Measurements from ENCODE around the gene YWHAE. TPM values are rescaled to one million over a fixed set of nuclear protein-coding genes. Genes with fewer than 3 reads are reported as not detected.

YWHAE gene
- total and polyA plus RNA-seq, 9 of the 15 experiments (the other 6 are each of a cell fraction or from before 2014, with no cell fraction given), result 184 to 727 (median 448) TPM

DNA sequence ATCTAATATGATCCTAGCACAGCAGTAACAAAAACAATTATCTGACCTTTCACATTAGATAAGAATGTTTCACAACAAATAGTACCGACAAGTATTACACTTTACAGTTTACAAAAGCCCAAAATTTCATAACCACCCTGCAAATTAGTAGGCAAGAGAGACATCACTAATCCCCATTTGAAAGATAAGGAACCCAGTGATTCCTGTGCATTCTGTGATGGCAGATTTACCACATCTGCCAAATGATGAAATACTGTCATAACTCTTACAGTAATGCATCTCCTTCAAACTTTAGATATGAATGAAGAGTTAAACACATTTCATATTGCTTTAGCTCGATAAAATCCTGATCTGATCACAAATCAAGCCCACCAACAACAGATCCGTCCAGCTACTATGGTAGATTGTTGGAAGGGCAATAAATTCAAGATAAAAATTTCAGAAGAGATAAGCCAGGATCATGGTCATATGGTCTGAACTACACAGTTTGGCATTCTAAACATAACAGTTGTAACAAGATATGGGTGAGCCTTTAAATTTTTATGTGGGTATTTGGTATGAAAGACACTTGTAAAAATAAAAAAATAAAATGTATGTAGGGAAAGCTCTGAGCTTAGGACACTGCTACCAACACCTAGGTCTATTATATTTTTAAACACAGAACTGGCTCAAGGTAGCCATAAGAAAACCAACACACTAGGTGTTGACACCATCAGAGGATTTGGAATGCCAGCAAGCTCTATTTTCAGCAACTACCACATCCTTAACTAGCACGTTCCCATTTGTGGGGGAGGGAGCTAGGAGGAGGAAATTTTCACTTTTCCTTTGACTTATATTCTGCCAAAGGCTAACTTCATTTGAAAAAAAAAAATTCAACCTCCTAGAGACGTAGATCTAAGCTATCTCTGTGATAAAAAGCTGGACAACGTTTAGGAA, 9.3 kb downstream of the YWHAE start (continued):
- TF ChIP-seq JUNB (CRISPR knock-in tag; conservative IDR thresholded peaks at IDR 0.05) (no peak), POLR2H (tag; IDR thresholded peaks at IDR 0.05; ENCODE audit: low read depth) (no peak), ATF3 (IDR thresholded peaks at IDR 0.05) (peak; percentile 78), ATF3 (CRISPR knock-in tag; conservative IDR thresholded peaks at IDR 0.05) (no peak), CBX5 (IDR thresholded peaks at IDR 0.05; ENCODE audit: borderline replicate concordance, low read depth) (no peak), ZNF121 (CRISPR knock-in tag; conservative IDR thresholded peaks at IDR 0.05) (no peak), MEF2D (tag; conservative IDR thresholded peaks at IDR 0.05; ENCODE audit: low read depth) (0 out of 2 replicates have a peak, but pooled peaks have one; percentile 35), FOXA1 (IDR thresholded peaks at IDR 0.05; ENCODE audit: borderline replicate concordance) (no peak), ZNF445 (CRISPR knock-in tag; IDR thresholded peaks at IDR 0.05; ENCODE audit: low read depth) (no peak), SPI1 (IDR thresholded peaks at IDR 0.05; ENCODE audit: borderline replicate concordance, low read depth, low read length) (no peak), NFATC3 (IDR thresholded peaks at IDR 0.05) (no peak), ZNF280B (CRISPR knock-in tag; IDR thresholded peaks at IDR 0.05) (no peak), TEAD2 (tag; IDR thresholded peaks at IDR 0.05) (no peak), ZBTB1 (CRISPR knock-in tag; IDR thresholded peaks at IDR 0.05; ENCODE audit: borderline replicate concordance, low read depth) (no peak), CREB1 (IDR thresholded peaks at IDR 0.05) (no peak), CREB1 (CRISPR knock-in tag; IDR thresholded peaks at IDR 0.05) (no peak), HNRNPL (IDR thresholded peaks at IDR 0.05; ENCODE audit: low read depth, low read length) (no peak), ZNF586 (CRISPR knock-in tag; conservative IDR thresholded peaks at IDR 0.05) (no peak)
- TF ChIP-seq, protein P1, sequence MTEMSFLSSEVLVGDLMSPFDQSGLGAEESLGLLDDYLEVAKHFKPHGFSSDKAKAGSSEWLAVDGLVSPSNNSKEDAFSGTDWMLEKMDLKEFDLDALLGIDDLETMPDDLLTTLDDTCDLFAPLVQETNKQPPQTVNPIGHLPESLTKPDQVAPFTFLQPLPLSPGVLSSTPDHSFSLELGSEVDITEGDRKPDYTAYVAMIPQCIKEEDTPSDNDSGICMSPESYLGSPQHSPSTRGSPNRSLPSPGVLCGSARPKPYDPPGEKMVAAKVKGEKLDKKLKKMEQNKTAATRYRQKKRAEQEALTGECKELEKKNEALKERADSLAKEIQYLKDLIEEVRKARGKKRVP (CRISPR knock-in tag; IDR thresholded peaks at IDR 0.05), result 0 out of 2 replicates have a peak, but pooled peaks have one; percentile 6
- TF ChIP-seq, protein P2, sequence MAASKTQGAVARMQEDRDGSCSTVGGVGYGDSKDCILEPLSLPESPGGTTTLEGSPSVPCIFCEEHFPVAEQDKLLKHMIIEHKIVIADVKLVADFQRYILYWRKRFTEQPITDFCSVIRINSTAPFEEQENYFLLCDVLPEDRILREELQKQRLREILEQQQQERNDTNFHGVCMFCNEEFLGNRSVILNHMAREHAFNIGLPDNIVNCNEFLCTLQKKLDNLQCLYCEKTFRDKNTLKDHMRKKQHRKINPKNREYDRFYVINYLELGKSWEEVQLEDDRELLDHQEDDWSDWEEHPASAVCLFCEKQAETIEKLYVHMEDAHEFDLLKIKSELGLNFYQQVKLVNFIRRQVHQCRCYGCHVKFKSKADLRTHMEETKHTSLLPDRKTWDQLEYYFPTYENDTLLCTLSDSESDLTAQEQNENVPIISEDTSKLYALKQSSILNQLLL (CRISPR knock-in tag; IDR thresholded peaks at IDR 0.05; ENCODE audit: borderline replicate concordance), result no peak

Data from K562 (cell line).